MCF 10A (cell line): ENCODE results near the gene ABLIM2. TPM values are rescaled to one million over a fixed set of nuclear protein-coding genes. Genes with fewer than 3 reads are reported as not detected.

ENCODE experiments used
- BruUV-seq: library from RNA; stranded (reverse); fragments of 400-500 nt; replicated peaks from 2 replicates; lab custom pipeline; 2021; lab: Mats Ljungman, UMichigan
- CTCF ChIA-PET: fragments of 300-600 bp; sonication (Branson Sonifier 250); formaldehyde crosslinking; extraction: SDS; loops from one replicate; lab custom pipeline; 2021; ENCODE audit warnings: antibody characterized with exemption, inconsistent platforms; lab: Yijun Ruan, JAX
- POLR2A ChIA-PET: fragments of 300-600, 350-650 bp; sonication (Branson Sonifier 250); formaldehyde crosslinking; extraction: SDS; loops from one replicate; lab custom pipeline; 2020; ENCODE audit warnings: antibody characterized with exemption, inconsistent platforms; lab: Yijun Ruan, JAX
- DNase-seq: peaks from one replicate; pipeline ENCODE4 v3.0.0-alpha.2; 2018; ENCODE audit not compliant: unreplicated experiment
- H3K27ac Mint-ChIP-seq: one replicate; pipeline ENCODE4 v1.8.0; 2022; ENCODE audit warnings: mild to moderate bottlenecking, low read depth, mixed read lengths; ENCODE audit not compliant: unreplicated experiment
- H3K27me3 Mint-ChIP-seq: one replicate; pipeline ENCODE4 v1.8.0; 2022; ENCODE audit warnings: mixed read lengths; ENCODE audit not compliant: insufficient read depth, unreplicated experiment
- H3K36me3 Mint-ChIP-seq: one replicate; pipeline ENCODE4 v1.8.0; 2022; ENCODE audit warnings: mild to moderate bottlenecking, moderate library complexity, mixed read lengths; ENCODE audit not compliant: insufficient read depth, unreplicated experiment
- H3K4me1 Mint-ChIP-seq: one replicate; pipeline ENCODE4 v1.8.0; 2022; ENCODE audit warnings: mixed read lengths; ENCODE audit not compliant: insufficient read depth, unreplicated experiment
- H3K4me3 Mint-ChIP-seq: one replicate; pipeline ENCODE4 v1.8.0; 2022; ENCODE audit warnings: mild to moderate bottlenecking, moderate library complexity, mixed read lengths; ENCODE audit not compliant: unreplicated experiment
- H3K9me3 Mint-ChIP-seq: one replicate; pipeline ENCODE4 v1.8.0; 2022; ENCODE audit warnings: mixed read lengths; ENCODE audit not compliant: unreplicated experiment
- CTCF ChIP-seq: fragments of 200-600 bp; IDR thresholded peaks from one replicate; pipeline ENCODE4 v1.8.0; 2022; ENCODE audit warnings: antibody characterized with exemption, mild to moderate bottlenecking; ENCODE audit not compliant: unreplicated experiment
- intact Hi-C: fragments of 100-400 bp; cut with micrococcal nuclease; formaldehyde crosslinking; loops from 2 replicates; pipeline ENCODE4 v1.14.1; 2022
- total RNA-seq: library from RNA; stranded (reverse); gene quantifications from 2 replicates; pipeline ENCODE4 v1.2.3, GENCODE V29; 2022

Gene ABLIM2
- total RNA-seq, 1 experiment from 2014 or later: 5.3 TPM

GRCh38 chr4:8136529-8136928 lies 22.1 kb downstream of the ABLIM2 start:
- Mint-ChIP-seq H3K4me3 (no peak overlapping the region), H3K27me3 (peaks cover 16% of the 10 kb centered on the region), H3K9me3 (peaks cover 11% of the 10 kb centered on the region), H3K27ac (no peak overlapping the region), H3K4me1 (no peaks in the 10 kb centered on the region), H3K36me3 (peaks cover 7% of the 10 kb centered on the region)
- no TSS peak for BruUV-seq
- ChIA-PET POLR2A (no interaction called here), CTCF (no interaction called here)
- intact Hi-C loops: no loop called here
- DNase-seq: no peak
- no peak for TF ChIP-seq CTCF

GRCh38 chr4:8135666-8136065 lies 22.9 kb downstream of the ABLIM2 start:
- Mint-ChIP-seq H3K36me3 (peaks cover 13% of the 10 kb centered on the region), H3K27ac (no peak overlapping the region), H3K9me3 (peaks cover 11% of the 10 kb centered on the region), H3K27me3 (peaks cover 16% of the 10 kb centered on the region), H3K4me3 (no peak overlapping the region), H3K4me1 (no peaks in the 10 kb centered on the region)
- no peak for DNase-seq
- POLR2A ChIA-PET: no interaction called here
- BruUV-seq: no TSS peak
- CTCF ChIA-PET: interaction anchor here (1.2 kb wide), 1 partner anchor 9 kb away, joined by 3 read pairs; no protein-coding TSS in a partner anchor
- no peak for TF ChIP-seq CTCF
- intact Hi-C loops: no loop called here

GRCh38 chr4:8133897-8134563 lies 24.6 kb downstream of the ABLIM2 start:
- intact Hi-C loops: no loop called here
- peaks cover 16% of the 10 kb centered on the region for H3K27me3 Mint-ChIP-seq
- H3K27ac Mint-ChIP-seq: no peak overlapping the region
- peaks cover 13% of the 10 kb centered on the region for H3K36me3 Mint-ChIP-seq
- peaks cover 11% of the 10 kb centered on the region for H3K9me3 Mint-ChIP-seq
- TF ChIP-seq CTCF: no peak
- H3K4me1 Mint-ChIP-seq: no peaks in the 10 kb centered on the region
- ChIA-PET CTCF (no interaction called here), POLR2A (no interaction called here)
- no peak for DNase-seq
- no TSS peak for BruUV-seq
- no peak overlapping the region for H3K4me3 Mint-ChIP-seq

DNA sequence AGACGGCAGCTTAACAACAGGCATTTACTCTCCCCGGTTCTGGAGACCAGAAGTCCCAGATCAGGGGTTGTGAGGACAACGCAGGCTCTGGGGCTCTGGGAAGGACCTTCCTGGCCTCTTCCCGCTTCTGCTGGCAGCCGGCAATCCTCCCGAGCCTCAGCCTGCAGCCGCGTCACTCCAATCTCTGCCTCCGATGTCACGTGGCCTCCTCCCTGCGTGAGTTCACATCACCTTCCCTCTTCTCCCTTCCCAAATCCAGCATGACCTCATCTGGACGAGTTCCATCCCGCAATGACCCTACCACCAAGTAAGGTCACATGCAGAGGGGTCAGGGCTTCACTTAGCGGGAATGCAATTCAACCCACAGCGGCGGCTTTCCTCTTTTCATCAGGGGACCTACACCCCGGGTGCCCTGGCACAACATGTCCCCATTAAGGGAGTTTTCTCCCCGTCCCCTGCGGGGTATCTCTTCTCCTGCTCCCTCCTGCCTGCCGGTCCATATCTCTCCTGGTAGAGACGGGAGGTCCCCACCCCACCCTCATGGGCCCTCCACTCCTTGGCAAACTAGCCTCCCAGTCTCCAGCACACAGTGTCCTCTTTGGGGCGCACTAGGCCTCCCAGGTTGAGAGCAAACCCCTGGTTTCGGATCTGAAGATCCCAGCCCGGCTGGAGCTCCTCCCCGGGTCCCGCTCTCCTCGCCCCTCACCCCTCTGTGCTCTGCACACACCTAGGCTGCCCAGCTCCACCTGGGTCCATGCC lies 25.5 kb downstream of the ABLIM2 start:
- H3K27ac Mint-ChIP-seq: no peak overlapping the region
- ChIA-PET CTCF (interaction anchor here (0.6 kb wide), 1 partner anchor 46 kb away, joined by 3 read pairs; no protein-coding TSS in a partner anchor), POLR2A (no interaction called here)
- no peak for DNase-seq
- no peaks in the 10 kb centered on the region for H3K4me1 Mint-ChIP-seq
- H3K4me3 Mint-ChIP-seq: no peak overlapping the region
- no TSS peak for BruUV-seq
- no peak for TF ChIP-seq CTCF
- peaks cover 6% of the 10 kb centered on the region for H3K9me3 Mint-ChIP-seq
- intact Hi-C loops: no loop called here
- peaks cover 16% of the 10 kb centered on the region for H3K27me3 Mint-ChIP-seq
- H3K36me3 Mint-ChIP-seq: peaks cover 13% of the 10 kb centered on the region
